PC-3 (cell line): ENCODE results near the gene NRAP. TPM values are rescaled to one million over a fixed set of nuclear protein-coding genes. Genes with fewer than 3 reads are reported as not detected.

Experiments used
- ATAC-seq: fragments of 200-7000 bp; cut with Tn5 transposase; 2 replicates; pipeline ENCODE4 v1.9.1; 2020; ENCODE audit warnings: mild to moderate bottlenecking, moderate library complexity
- BruUV-seq: library from RNA; stranded (reverse); fragments of 400-500 nt; replicated peaks from 2 replicates; lab custom pipeline; 2021; lab: Mats Ljungman, UMichigan
- CTCF ChIA-PET: fragments of 300-600 bp; sonication (Branson Sonifier 250); formaldehyde crosslinking; loops from one replicate; lab custom pipeline; 2022; ENCODE audit warnings: antibody characterized with exemption; lab: Charles Lee
- POLR2A ChIA-PET: fragments of 300-600 bp; sonication (Branson Sonifier 250); formaldehyde crosslinking; loops from one replicate; lab custom pipeline; 2022; ENCODE audit warnings: antibody characterized with exemption; ENCODE audit not compliant: unreplicated experiment; lab: Charles Lee
- DNase-seq: peaks from one replicate; pipeline ENCODE4 v3.0.0-alpha.2; 2015
- H2AFZ ChIP-seq: fragments of 300-600 bp; sonication (generic); 2 replicates; pipeline ENCODE4 v1.6.0; 2016; ENCODE audit warnings: antibody characterized with exemption, low read length
- H3F3A ChIP-seq: fragments of 300-600 bp; sonication (generic); one replicate; pipeline ENCODE4 v1.6.0; 2017; ENCODE audit warnings: antibody characterized with exemption, low read length, control low read depth, mild to moderate bottlenecking; ENCODE audit not compliant: unreplicated experiment
- H3K27ac ChIP-seq: fragments of 300-600 bp; sonication (generic); 2 replicates; pipeline ENCODE4 v1.5.1; 2016; ENCODE audit warnings: mild to moderate bottlenecking, low read length
- H3K27me3 ChIP-seq: fragments of 300-600 bp; sonication (generic); 2 replicates; pipeline ENCODE4 v1.6.1; 2016; ENCODE audit warnings: low read length, mixed read lengths
- H3K36me3 ChIP-seq: fragments of 300-600 bp; sonication (generic); 2 replicates; pipeline ENCODE4 v1.6.1; 2016; ENCODE audit warnings: low read depth, mixed run types, low read length, mixed read lengths
- H3K4me1 ChIP-seq: fragments of 300-600 bp; sonication (generic); 2 replicates; pipeline ENCODE4 v1.5.1; 2016; ENCODE audit warnings: low read length; ENCODE audit not compliant: insufficient read depth
- H3K4me2 ChIP-seq: fragments of 300-600 bp; sonication (generic); 2 replicates; pipeline ENCODE4 v1.6.0; 2016; ENCODE audit warnings: low read length
- H3K4me3 ChIP-seq: fragments of 300-600 bp; sonication (generic); 2 replicates; pipeline ENCODE4 v1.5.1; 2016; ENCODE audit warnings: mild to moderate bottlenecking, low read length, mixed read lengths
- H3K79me2 ChIP-seq: fragments of 300-600 bp; sonication (generic); 2 replicates; pipeline ENCODE4 v1.6.1; 2017; ENCODE audit warnings: low read length, mixed read lengths
- H3K9ac ChIP-seq: fragments of 300-600 bp; sonication (generic); 2 replicates; pipeline ENCODE4 v1.6.0; 2016; ENCODE audit warnings: mild to moderate bottlenecking, low read length
- H3K9me2 ChIP-seq: fragments of 300-600 bp; sonication (generic); replicated peaks from 2 replicates; pipeline ENCODE4 v1.6.1; 2016; ENCODE audit warnings: mixed run types, low read length, mixed read lengths
- H3K9me3 ChIP-seq: fragments of 300-600 bp; sonication (generic); 2 replicates; pipeline ENCODE4 v1.6.1; 2016; ENCODE audit warnings: low read length, mixed read lengths
- H4K20me1 ChIP-seq: fragments of 300-600 bp; sonication (generic); 2 replicates; pipeline ENCODE4 v1.6.1; 2016; ENCODE audit warnings: low read length, mixed read lengths
- CTCF ChIP-seq: fragments of 300-600 bp; sonication (generic); conservative IDR thresholded peaks from 2 replicates; pipeline ENCODE4 v1.5.1; 2017; ENCODE audit warnings: antibody characterized with exemption, low read depth, mild to moderate bottlenecking, low read length
- EZH2 ChIP-seq: fragments of 300-600 bp; sonication (generic); IDR thresholded peaks from one replicate; pipeline ENCODE4 v1.6.1; 2017; ENCODE audit warnings: antibody characterized with exemption, mild to moderate bottlenecking, low read length; ENCODE audit not compliant: unreplicated experiment
- EZH2phosphoT487 ChIP-seq: fragments of 300-600 bp; sonication (generic); IDR thresholded peaks from 2 replicates; pipeline ENCODE4 v1.6.1; 2018; ENCODE audit warnings: mild to moderate bottlenecking, antibody characterized with exemption, low read length, borderline replicate concordance
- intact Hi-C: fragments of 100-400 bp; cut with micrococcal nuclease; formaldehyde crosslinking; loops from 2 replicates; pipeline ENCODE4 v1.9.0; 2023
- total RNA-seq: library from RNA; depleted of rRNA; stranded (reverse); fragments of >200 nt; gene quantifications from 2 replicates; pipeline ENCODE4 v1.2.3, GENCODE V29; 2014

NRAP gene
- total RNA-seq, 1 experiment from 2014 or later, result not detected

- no peaks in the 10 kb centered on the region for H3K27me3 ChIP-seq
- H3K9me2 ChIP-seq, result no peaks in the 10 kb centered on the region
- CTCF ChIA-PET, result no interaction called here
- DNase-seq (no peak), ATAC-seq (no peak)
- BruUV-seq, result no TSS peak
- H3K36me3 ChIP-seq, result no peaks in the 10 kb centered on the region
- POLR2A ChIA-PET, result no interaction called here
- intact Hi-C loops, result no loop called here
- H3K79me2 ChIP-seq, result no peaks in the 10 kb centered on the region
- H3K4me2 ChIP-seq, result no peak overlapping the region
- H4K20me1 ChIP-seq, result no peaks in the 10 kb centered on the region
- H3K27ac ChIP-seq, result no peak overlapping the region
- no peak for TF ChIP-seq EZH2phosphoT487
- no peak for TF ChIP-seq CTCF
- TF ChIP-seq EZH2, result no peak
- no peak overlapping the region for H3K4me3 ChIP-seq
- no peaks in the 10 kb centered on the region for H3F3A ChIP-seq
- no peaks in the 10 kb centered on the region for H3K9me3 ChIP-seq
- no peak overlapping the region for H3K9ac ChIP-seq
- H3K4me1 ChIP-seq, result no peaks in the 10 kb centered on the region; the same call in 1 of the 2 replicates
- no peak overlapping the region for H2AFZ ChIP-seq
Observed at GRCh38 chr10:113549856-113550255, 114.0 kb downstream of the NRAP start.

DNA sequence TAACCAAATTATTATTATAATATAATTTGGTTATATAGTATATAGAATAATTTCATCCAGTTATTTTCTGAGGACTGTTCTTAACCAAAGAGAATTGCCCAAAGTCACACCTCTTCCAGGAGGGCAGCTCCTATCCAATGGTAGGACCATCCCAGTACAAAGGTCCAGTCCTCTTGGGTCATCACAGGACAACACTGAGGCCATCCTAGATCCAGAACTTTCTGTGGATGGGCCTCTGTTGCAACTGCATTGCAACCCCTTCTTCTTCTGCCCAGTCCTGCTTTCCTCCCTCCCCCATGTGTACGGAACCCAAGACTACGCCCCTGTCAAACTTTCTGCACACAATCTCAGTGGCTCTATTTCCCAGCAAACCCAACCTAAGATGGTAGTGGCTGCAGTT, 116.4 kb downstream of the NRAP start:
- ChIA-PET POLR2A (no interaction called here), CTCF (no interaction called here)
- Histone ChIP-seq H3K9ac (no peak overlapping the region), H3K36me3 (no peaks in the 10 kb centered on the region), H3K4me3 (no peak overlapping the region), H3K9me2 (no peaks in the 10 kb centered on the region), H2AFZ (no peak overlapping the region), H3K79me2 (no peaks in the 10 kb centered on the region), H3K4me2 (no peak overlapping the region), H3K27me3 (no peaks in the 10 kb centered on the region), H3K9me3 (no peaks in the 10 kb centered on the region), H3K27ac (no peak overlapping the region), H4K20me1 (no peaks in the 10 kb centered on the region), H3F3A (no peaks in the 10 kb centered on the region), H3K4me1 (no peaks in the 10 kb centered on the region)
- TF ChIP-seq EZH2phosphoT487 (no peak), CTCF (no peak), EZH2 (no peak)
- no peak for DNase-seq
- ATAC-seq, result no peak
- BruUV-seq, result no TSS peak
- intact Hi-C loops, result no loop called here

DNA sequence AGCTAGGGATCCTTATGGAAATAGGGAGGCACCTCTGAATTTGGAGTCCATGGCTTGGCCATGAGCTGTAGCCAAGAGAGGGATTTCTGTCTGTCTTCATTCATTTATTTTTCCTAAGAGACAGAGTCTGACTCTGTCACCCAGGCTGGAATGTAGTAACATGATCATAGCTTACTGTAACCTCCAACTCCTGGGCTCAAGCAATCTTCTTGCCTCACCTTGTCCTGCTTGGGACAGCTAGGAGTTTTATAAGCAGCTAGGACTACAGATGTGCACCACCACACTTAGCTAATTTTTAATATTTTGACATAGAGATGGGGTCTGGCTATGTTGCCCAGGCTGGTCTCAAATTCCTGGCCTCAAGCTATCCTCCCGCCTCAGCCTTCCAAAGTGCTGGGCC, 119.4 kb downstream of the NRAP start:
- no peaks in the 10 kb centered on the region for H3K27me3 ChIP-seq
- no peaks in the 10 kb centered on the region for H3F3A ChIP-seq
- no peak overlapping the region for H3K9ac ChIP-seq
- TF ChIP-seq EZH2 (no peak), EZH2phosphoT487 (no peak), CTCF (no peak)
- no peak overlapping the region for H2AFZ ChIP-seq
- BruUV-seq, result no TSS peak
- H4K20me1 ChIP-seq, result no peaks in the 10 kb centered on the region
- no peaks in the 10 kb centered on the region for H3K79me2 ChIP-seq
- no peak overlapping the region for H3K27ac ChIP-seq
- H3K36me3 ChIP-seq, result no peaks in the 10 kb centered on the region
- H3K9me2 ChIP-seq, result no peaks in the 10 kb centered on the region
- no peak overlapping the region for H3K4me3 ChIP-seq
- POLR2A ChIA-PET, result no interaction called here
- no peak overlapping the region for H3K4me2 ChIP-seq
- no peaks in the 10 kb centered on the region for H3K9me3 ChIP-seq
- ATAC-seq (no peak), DNase-seq (no peak)
- CTCF ChIA-PET, result no interaction called here
- peaks cover 9% of the 10 kb centered on the region for H3K4me1 ChIP-seq
- intact Hi-C loops, result no loop called here
